Keratinocyte (primary cell): Measurements from ENCODE around the gene INAFM1.

Experiments used
- CTCF ChIP-seq, 3 experiments: IDR thresholded peaks in 1 of 3; conservative IDR thresholded peaks in 1 of 3; optimal IDR thresholded peaks in 1 of 3; 2 replicates in 2 of 3; 3 replicates in 1 of 3; pipeline versions ENCODE3 to v1.5.1; 2011; ENCODE audit warnings: low read length in 3 of 3, mild to moderate bottlenecking in 3 of 3, moderate library complexity in 2 of 3, control low read depth in 1 of 3, inconsistent platforms in 1 of 3; ENCODE audit not compliant: insufficient read depth in 2 of 3; ENCODE audit errors: extremely low read depth in 1 of 3
- EZH2 ChIP-seq: IDR thresholded peaks from one replicate; pipeline ENCODE4 v1.6.1; 2012; ENCODE audit warnings: inconsistent platforms, mild to moderate bottlenecking, low read length, moderate library complexity

- TF ChIP-seq CTCF (optimal IDR thresholded peaks at IDR 0.05 in 1 of 3, IDR thresholded peaks at IDR 0.05 in 1 of 3, conservative IDR thresholded peaks at IDR 0.05 in 1 of 3; ENCODE audit: extremely low read depth in 1 of 3, insufficient read depth in 2 of 3, low read length in 3 of 3) = no peak
- TF ChIP-seq EZH2 = no peak
These were observed 20.7 kb upstream of the INAFM1 start for GRCh38 chr19:47253970-47254369.
